ENCODE results near the gene ITPR1. TPM values are rescaled to one million over a fixed set of nuclear protein-coding genes. Genes with fewer than 3 reads are reported as not detected.

ITPR1 gene
- total RNA-seq (2022; extraction: Qiagen RNA extraction; ENCODE audit: low read depth): 4.5 to 6.3 TPM (median 5.0 TPM) in 5 replicates

DNA sequence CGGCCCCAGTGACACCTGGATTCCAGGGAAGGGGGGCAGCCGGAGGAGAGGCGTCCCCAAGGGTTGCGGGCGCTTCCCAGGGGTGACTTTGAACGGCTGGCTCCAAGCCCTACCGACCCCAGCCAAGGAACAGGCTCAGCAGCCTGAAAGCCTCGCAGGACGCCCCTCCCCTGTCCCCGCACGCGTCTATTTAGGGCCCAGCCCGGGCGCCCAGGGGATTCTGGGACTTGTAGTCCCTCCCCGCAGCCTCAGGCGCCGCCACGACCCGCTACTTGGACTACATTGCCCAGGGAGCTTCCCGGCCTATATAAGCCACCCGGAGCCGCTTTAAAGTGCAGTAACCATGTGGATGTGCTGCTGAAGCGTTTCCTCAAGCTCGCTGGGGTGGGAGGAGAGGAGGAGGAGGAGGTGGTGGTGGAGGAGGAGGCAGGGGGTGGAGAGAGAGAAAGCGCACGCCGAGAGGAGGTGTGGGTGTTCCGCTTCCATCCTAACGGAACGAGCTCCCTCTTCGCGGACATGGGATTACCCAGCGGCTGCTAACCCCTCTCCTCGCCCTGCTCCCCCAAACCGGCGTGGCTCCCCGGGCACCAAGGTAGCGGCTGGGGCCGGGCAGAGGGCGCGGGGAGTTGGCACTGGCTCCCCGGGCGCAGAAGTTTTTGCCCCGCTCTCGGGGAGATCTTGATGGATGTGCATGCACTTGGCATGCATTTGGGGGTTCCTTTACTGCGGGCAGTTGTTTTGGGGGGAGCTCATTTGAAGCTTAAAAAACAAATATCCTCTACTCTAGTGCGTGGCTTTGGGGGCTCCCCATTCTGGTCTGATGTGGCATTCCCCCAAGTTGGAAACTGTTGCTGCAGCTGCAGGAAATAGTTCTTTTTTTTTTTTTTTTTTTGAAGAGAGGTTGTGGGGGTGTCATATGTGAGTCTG, at the start of gene ITPR1:
ITPR1 (plus strand) TSS at position 335 of the 927 bp plus-strand sequence. CDS start 23,144 bp downstream, outside the sequence.

DNA sequence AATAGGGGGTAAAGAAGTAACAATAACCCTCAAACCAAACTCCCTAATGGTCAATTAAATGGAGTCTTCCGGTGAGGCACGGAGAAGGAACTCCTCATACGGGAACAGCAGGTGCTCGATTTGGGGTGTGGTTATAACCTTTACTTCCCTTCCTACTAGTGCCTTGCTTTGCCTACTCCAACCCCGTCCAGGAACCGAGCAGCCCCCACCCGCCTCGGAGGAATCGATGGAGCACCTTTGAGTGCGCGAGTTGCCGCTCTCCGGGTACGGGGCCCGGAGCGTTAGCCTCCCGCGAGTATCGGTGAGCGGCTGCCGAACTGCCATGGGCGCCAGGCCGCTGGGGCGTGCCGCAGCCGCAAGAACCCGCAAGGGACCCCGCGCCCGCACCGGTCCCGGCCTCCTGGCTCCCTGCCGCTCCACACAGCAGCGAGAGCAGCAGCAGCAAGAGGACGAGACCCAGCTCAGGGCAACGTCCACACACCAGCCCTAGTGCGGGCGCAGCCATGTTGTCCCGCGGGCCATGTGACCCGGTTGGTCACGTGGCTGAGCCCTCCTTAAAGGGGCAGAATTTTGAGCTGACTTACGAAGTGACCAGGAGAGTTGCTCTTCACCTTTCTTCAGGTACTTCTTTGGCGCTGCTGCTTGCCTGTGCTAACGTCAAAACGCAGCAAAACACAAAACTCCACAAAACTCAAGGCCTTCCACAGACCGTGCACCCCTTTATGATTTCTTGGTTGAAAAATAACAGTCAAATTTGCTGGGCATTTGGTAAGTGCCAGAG, 26.2 kb upstream of the ITPR1 start, which contains the start of gene SUMF1:
SUMF1 (minus strand) TSS at position 529 of the 781 bp plus-strand sequence; CDS start at position 505, 24 bp downstream.

Other genes starting within 250 kb of the ITPR1 start
- 7.7 to 8.8 TPM (median 8.4 TPM) in 5 replicates for gene SETMAR, start 190.0 kb upstream of the ITPR1 start, total RNA-seq (2022; extraction: Qiagen RNA extraction; ENCODE audit: low read depth)
- 19.5 to 23.5 TPM (median 21.0 TPM) in 5 replicates for gene SUMF1, start 26.1 kb upstream of the ITPR1 start, total RNA-seq (2022; extraction: Qiagen RNA extraction; ENCODE audit: low read depth)